HG02973 (cell line): Measurements from ENCODE around the gene GRK3.
"Not testable (repeated sequence)": the region's sequence is repeated elsewhere in the genome, so short reads cannot be mapped to it uniquely, and the experiment has no call there.

Source experiments
- ATAC-seq: cut with Tn5 transposase; IDR thresholded peaks from one replicate; pipeline ENCODE4 v1.9.1; 2021; ENCODE audit warnings: moderate library complexity; ENCODE audit not compliant: unreplicated experiment

The GRK3 gene

GRCh38 chr22:25548866-25549464 is 15.5 kb upstream of the GRK3 start:
- ATAC-seq: no peak

- ATAC-seq: no peak
These were observed 13.1 kb upstream of the GRK3 start for GRCh38 chr22:25551396-25551795.

GRCh38 chr22:25552405-25552804 is 12.1 kb upstream of the GRK3 start:
- not testable (repeated sequence) for ATAC-seq

GRCh38 chr22:25553131-25553530 is 11.3 kb upstream of the GRK3 start:
- no peak for ATAC-seq

GRCh38 chr22:25554238-25554671 is 10.2 kb upstream of the GRK3 start:
- ATAC-seq: no peak

- no peak for ATAC-seq
These were observed 9.8 kb upstream of the GRK3 start for GRCh38 chr22:25554689-25555088.

GRCh38 chr22:25555586-25555985 is 8.9 kb upstream of the GRK3 start:
- ATAC-seq: no peak

- no peak for ATAC-seq
These were observed 7.3 kb upstream of the GRK3 start for GRCh38 chr22:25557218-25557617.

- ATAC-seq: no peak
These were observed 6.1 kb upstream of the GRK3 start for GRCh38 chr22:25558341-25558740.

GRCh38 chr22:25559910-25560309 is 4.6 kb upstream of the GRK3 start:
- ATAC-seq: not testable (repeated sequence)

GRCh38 chr22:25561182-25561581 is 3.3 kb upstream of the GRK3 start:
- not testable (repeated sequence) for ATAC-seq

- not testable (repeated sequence) for ATAC-seq
These were observed 2.5 kb upstream of the GRK3 start for GRCh38 chr22:25561927-25562326.

GRCh38 chr22:25562966-25563760 is 1.3 kb upstream of the GRK3 start:
- not testable (repeated sequence) for ATAC-seq

- peak; percentile 12 for ATAC-seq
These were observed 635 bp upstream of the GRK3 start for GRCh38 chr22:25563761-25564319.

- ATAC-seq: peak; percentile 4
These were observed 653 bp downstream of the GRK3 start for GRCh38 chr22:25564979-25565677.

GRCh38 chr22:25566186-25566897 is 1.9 kb downstream of the GRK3 start:
- no peak for ATAC-seq

GRCh38 chr22:25566898-25567235 is 2.4 kb downstream of the GRK3 start:
- no peak for ATAC-seq

- ATAC-seq: no peak
These were observed 2.8 kb downstream of the GRK3 start for GRCh38 chr22:25567251-25567675.

GRCh38 chr22:25568066-25568465 is 3.6 kb downstream of the GRK3 start:
- ATAC-seq: not testable (repeated sequence)

GRCh38 chr22:25569361-25569760 is 4.9 kb downstream of the GRK3 start:
- ATAC-seq: no peak

GRCh38 chr22:25569983-25570382 is 5.5 kb downstream of the GRK3 start:
- no peak for ATAC-seq
